Panc1 (cell line): ENCODE measurements around the gene MSMB. TPM values are rescaled to one million over a fixed set of nuclear protein-coding genes. Genes with fewer than 3 reads are reported as not detected.

Experiments used
- ATAC-seq: fragments of 200-7000 bp; cut with Tn5 transposase; 2 replicates; pipeline ENCODE4 v1.9.1; 2020; ENCODE audit warnings: mild to moderate bottlenecking, moderate library complexity
- BruUV-seq: library from RNA; stranded (reverse); fragments of 400-500 nt; replicated peaks from 2 replicates; lab custom pipeline; 2021; lab: Mats Ljungman, UMichigan
- CTCF ChIA-PET: fragments of 300-600 bp; sonication (Branson Sonifier 250); formaldehyde crosslinking; loops from one replicate; lab custom pipeline; 2022; ENCODE audit warnings: antibody characterized with exemption; lab: Charles Lee
- POLR2A ChIA-PET: fragments of 300-600 bp; sonication (Branson Sonifier 250); formaldehyde crosslinking; loops from one replicate; lab custom pipeline; 2022; ENCODE audit warnings: antibody characterized with exemption; lab: Charles Lee
- DNase-seq: peaks from one replicate; pipeline ENCODE4 v3.0.0-alpha.2; 2010; ENCODE audit warnings: low read depth, low spot score
- H3K27ac ChIP-seq: 2 replicates; pipeline ENCODE4 v1.5.1; 2011; ENCODE audit warnings: mild to moderate bottlenecking, low read length, inconsistent platforms
- H3K27me3 ChIP-seq: fragments of 200-500 bp; sonication (Bioruptor generic); 2 replicates; pipeline ENCODE4 v1.6.0; 2014; ENCODE audit warnings: low read length, inconsistent platforms; ENCODE audit not compliant: control insufficient read depth, insufficient read depth
- H3K36me3 ChIP-seq: fragments of 200-500 bp; sonication (Bioruptor generic); 2 replicates; pipeline ENCODE4 v1.5.1; 2014; ENCODE audit warnings: inconsistent platforms, mild to moderate bottlenecking, low read length, moderate library complexity; ENCODE audit not compliant: control insufficient read depth, insufficient read depth
- H3K4me1 ChIP-seq: 2 replicates; pipeline ENCODE4 v1.5.1; 2011; ENCODE audit warnings: inconsistent platforms, mild to moderate bottlenecking, low read length, moderate library complexity; ENCODE audit not compliant: control insufficient read depth, insufficient read depth
- H3K4me3 ChIP-seq, 2 experiments: 2 replicates each; pipeline ENCODE4 v1.5.1; 2011 to 2012; ENCODE audit warnings: low read depth in 2 of 2, low read length in 2 of 2, mild to moderate bottlenecking in 2 of 2, inconsistent platforms in 1 of 2, moderate library complexity in 1 of 2
- H3K9me3 ChIP-seq: fragments of 200-500 bp; sonication (Bioruptor generic); 2 replicates; pipeline ENCODE4 v1.5.1; 2014; ENCODE audit warnings: low read depth, mild to moderate bottlenecking, inconsistent platforms, low read length, moderate library complexity; ENCODE audit not compliant: control insufficient read depth, insufficient read depth
- POLR2AphosphoS5 ChIP-seq: IDR thresholded peaks from 2 replicates; pipeline ENCODE4 v1.6.1; 2012; ENCODE audit warnings: mild to moderate bottlenecking, low read depth, low read length, moderate library complexity
- SIN3A ChIP-seq: IDR thresholded peaks from 2 replicates; pipeline ENCODE4 v1.6.1; 2012; ENCODE audit warnings: low read depth, mild to moderate bottlenecking, low read length, moderate library complexity, borderline replicate concordance; ENCODE audit not compliant: insufficient read depth
- TCF7L2 ChIP-seq: IDR thresholded peaks from 2 replicates; pipeline ENCODE4 v1.6.1; 2011; ENCODE audit warnings: mild to moderate bottlenecking, low read depth, low read length, inconsistent platforms
- in situ Hi-C: cut with HindIII; loops from 2 replicates; pipeline ENCODE4 v1.10.0; 2016; ENCODE audit warnings: low sequenced_read_pairs, low pct_unique_long_range_greater_than_20kb
- intact Hi-C: fragments of 100-400 bp; cut with micrococcal nuclease; formaldehyde crosslinking; loops from one replicate; pipeline ENCODE4 v1.10.0; 2022; ENCODE audit not compliant: unreplicated experiment
- total RNA-seq: library from RNA; stranded (reverse); gene quantifications from one replicate; pipeline ENCODE4 v1.2.1, GENCODE V29; 2021; ENCODE audit not compliant: unreplicated experiment
- TF ChIP-seq, protein P1 (sequence below), 2 experiments: IDR thresholded peaks; 2 replicates each; pipeline ENCODE4 v1.6.1; 2011 to 2012; ENCODE audit warnings: low read depth in 2 of 2, control low read depth in 1 of 2, low read length in 1 of 2, mild to moderate bottlenecking in 1 of 2, moderate library complexity in 1 of 2; ENCODE audit not compliant: insufficient read depth in 1 of 2
- TF ChIP-seq, protein P2 (sequence below): fragments of 450-650 bp; IDR thresholded peaks from 2 replicates; pipeline ENCODE4 v1.5.1; 2017; ENCODE audit warnings: mild to moderate bottlenecking

The MSMB gene
- total RNA-seq, 1 experiment from 2014 or later, result not detected

DNA sequence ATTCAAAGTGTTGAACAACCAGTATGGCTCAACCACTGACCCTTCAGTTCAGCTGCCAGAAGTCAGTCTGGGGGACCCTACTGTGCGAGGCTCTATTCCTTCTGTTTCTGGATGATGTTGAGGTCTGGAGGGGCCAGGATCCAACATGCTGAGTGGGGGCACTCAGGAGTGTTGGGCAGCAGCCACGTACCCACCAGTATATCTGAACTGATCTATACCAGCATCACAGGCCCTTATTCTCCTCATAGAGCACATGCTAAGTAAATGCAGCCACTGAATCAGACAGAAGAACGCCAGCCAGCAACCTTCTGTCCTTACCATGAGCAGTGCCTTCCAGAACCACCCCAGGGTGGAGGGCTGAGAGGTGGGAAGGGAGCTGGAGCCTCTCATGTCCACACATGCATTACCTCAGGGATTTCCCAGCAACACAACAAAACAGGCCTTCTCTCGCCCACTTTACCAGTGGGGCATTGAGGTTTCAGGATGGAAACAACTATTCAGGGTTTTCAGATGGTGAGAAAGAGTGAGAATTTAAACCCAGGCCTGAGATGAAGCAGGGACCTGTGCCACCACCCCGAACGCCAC lies 6.8 kb upstream of the MSMB start:
- Histone ChIP-seq H3K27ac (no peak overlapping the region), H3K4me1 (no peaks in the 10 kb centered on the region), H3K27me3 (peaks cover 8% of the 10 kb centered on the region), H3K9me3 (no peaks in the 10 kb centered on the region), H3K36me3 (no peaks in the 10 kb centered on the region), H3K4me3 (no peak overlapping the region)
- ChIA-PET CTCF (interaction anchor here (0.7 kb wide), 1 partner anchor 248 kb away, joined by 3 read pairs; no protein-coding TSS in a partner anchor), POLR2A (no interaction called here)
- intact Hi-C loops, result no loop called here
- no peak for ATAC-seq
- DNase-seq, result no peak
- in situ Hi-C loops, result no loop called here
- TF ChIP-seq TCF7L2, result no peak
- TF ChIP-seq, protein P1, sequence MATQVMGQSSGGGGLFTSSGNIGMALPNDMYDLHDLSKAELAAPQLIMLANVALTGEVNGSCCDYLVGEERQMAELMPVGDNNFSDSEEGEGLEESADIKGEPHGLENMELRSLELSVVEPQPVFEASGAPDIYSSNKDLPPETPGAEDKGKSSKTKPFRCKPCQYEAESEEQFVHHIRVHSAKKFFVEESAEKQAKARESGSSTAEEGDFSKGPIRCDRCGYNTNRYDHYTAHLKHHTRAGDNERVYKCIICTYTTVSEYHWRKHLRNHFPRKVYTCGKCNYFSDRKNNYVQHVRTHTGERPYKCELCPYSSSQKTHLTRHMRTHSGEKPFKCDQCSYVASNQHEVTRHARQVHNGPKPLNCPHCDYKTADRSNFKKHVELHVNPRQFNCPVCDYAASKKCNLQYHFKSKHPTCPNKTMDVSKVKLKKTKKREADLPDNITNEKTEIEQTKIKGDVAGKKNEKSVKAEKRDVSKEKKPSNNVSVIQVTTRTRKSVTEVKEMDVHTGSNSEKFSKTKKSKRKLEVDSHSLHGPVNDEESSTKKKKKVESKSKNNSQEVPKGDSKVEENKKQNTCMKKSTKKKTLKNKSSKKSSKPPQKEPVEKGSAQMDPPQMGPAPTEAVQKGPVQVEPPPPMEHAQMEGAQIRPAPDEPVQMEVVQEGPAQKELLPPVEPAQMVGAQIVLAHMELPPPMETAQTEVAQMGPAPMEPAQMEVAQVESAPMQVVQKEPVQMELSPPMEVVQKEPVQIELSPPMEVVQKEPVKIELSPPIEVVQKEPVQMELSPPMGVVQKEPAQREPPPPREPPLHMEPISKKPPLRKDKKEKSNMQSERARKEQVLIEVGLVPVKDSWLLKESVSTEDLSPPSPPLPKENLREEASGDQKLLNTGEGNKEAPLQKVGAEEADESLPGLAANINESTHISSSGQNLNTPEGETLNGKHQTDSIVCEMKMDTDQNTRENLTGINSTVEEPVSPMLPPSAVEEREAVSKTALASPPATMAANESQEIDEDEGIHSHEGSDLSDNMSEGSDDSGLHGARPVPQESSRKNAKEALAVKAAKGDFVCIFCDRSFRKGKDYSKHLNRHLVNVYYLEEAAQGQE (IDR thresholded peaks at IDR 0.05; ENCODE audit: insufficient read depth in 1 of 2, low read depth in 2 of 2, low read length in 1 of 2), result no peak
- no TSS peak for BruUV-seq

DNA sequence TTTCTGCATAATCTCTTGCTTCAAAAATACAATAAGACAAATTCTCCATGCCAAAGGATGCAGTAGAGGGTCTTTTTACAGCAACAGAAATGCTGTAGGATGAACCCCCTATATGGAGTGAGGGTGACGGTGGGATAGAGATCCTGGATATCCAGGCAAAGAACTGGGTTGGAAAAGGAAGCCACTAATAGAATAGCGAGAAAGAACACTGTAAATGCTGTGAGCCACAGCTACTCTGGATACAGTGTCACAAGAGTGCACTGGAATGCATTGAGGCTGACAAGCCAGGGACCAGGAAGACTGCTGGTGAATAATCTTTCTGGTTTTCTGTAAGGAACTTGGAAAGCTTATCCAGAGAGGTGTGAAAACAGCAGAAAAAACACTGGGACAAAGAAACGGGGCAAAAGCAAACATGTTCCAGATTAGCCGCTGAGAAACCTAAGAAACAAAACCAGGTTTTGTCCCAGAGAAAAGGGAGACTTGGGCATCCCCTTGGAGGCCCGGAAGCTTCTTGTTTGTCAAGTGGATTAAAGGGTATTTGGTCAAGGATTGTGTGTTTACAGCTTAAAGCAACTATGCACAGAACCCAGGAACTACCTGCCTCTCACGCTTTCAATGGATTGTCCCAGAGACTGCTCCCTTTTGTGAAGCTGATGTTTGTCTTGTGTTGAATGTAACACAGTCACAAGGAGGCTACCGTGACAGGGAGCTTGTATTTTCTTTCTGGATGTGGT lies 6.2 kb upstream of the MSMB start:
- no peak overlapping the region for H3K27ac ChIP-seq
- H3K4me1 ChIP-seq, result no peaks in the 10 kb centered on the region
- no peaks in the 10 kb centered on the region for H3K9me3 ChIP-seq
- H3K27me3 ChIP-seq, result peaks cover 9% of the 10 kb centered on the region
- intact Hi-C loops (no loop called here), in situ Hi-C loops (no loop called here)
- TF ChIP-seq TCF7L2 (no peak), POLR2AphosphoS5 (no peak), SIN3A (no peak)
- TF ChIP-seq, protein P1 (IDR thresholded peaks at IDR 0.05; ENCODE audit: insufficient read depth in 1 of 2, low read depth in 2 of 2, low read length in 1 of 2), result no peak
- TF ChIP-seq, protein P2, sequence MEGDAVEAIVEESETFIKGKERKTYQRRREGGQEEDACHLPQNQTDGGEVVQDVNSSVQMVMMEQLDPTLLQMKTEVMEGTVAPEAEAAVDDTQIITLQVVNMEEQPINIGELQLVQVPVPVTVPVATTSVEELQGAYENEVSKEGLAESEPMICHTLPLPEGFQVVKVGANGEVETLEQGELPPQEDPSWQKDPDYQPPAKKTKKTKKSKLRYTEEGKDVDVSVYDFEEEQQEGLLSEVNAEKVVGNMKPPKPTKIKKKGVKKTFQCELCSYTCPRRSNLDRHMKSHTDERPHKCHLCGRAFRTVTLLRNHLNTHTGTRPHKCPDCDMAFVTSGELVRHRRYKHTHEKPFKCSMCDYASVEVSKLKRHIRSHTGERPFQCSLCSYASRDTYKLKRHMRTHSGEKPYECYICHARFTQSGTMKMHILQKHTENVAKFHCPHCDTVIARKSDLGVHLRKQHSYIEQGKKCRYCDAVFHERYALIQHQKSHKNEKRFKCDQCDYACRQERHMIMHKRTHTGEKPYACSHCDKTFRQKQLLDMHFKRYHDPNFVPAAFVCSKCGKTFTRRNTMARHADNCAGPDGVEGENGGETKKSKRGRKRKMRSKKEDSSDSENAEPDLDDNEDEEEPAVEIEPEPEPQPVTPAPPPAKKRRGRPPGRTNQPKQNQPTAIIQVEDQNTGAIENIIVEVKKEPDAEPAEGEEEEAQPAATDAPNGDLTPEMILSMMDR, result no peak
- no peak overlapping the region for H3K4me3 ChIP-seq
- ATAC-seq (peak; percentile 56; the same call in 1 of the 2 replicates), DNase-seq (no peak)
- no peaks in the 10 kb centered on the region for H3K36me3 ChIP-seq
- POLR2A ChIA-PET, result no interaction called here
- CTCF ChIA-PET, result interaction anchor here (0.7 kb wide), 1 partner anchor 247 kb away, joined by 3 read pairs; no protein-coding TSS in a partner anchor
- BruUV-seq, result no TSS peak
